ENCODE data around the gene ARMC8. TPM values are rescaled to one million over a fixed set of nuclear protein-coding genes. Genes with fewer than 3 reads are reported as not detected.

Gene ARMC8
- polyA plus RNA-seq, 1 donor from 2014 or later, result 90.6 TPM

DNA sequence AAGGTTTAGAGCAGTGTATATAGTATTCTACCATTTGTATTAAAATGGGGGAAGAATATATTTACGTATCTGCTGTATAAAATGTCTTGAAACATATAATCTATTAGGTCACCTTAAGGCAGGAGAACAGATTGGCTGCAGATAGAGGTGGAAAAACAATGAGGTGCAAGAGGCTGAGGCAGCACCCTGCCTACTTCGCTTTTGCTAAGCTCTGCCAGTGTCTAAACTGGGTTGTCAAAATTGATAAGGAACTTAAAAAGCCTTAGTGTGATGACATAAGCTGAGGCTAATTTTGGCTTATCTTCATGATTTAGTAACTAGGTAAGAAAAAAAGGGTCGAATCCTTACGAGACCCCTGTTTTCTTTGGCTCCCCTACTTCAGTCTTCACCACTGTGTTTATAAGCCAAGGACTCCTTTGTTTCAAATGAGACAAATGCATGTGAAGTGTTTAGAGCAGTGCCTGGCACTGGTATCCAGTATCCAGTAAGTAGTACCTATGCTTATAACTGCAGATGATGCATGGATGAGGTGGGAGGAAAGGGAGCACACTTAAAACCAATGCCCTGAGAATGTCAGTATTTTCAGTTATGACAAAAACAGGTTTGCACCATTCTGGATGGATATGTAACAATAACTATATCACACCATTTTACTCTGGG is 45.7 kb downstream of the ARMC8 start:
- Histone ChIP-seq H3K79me2 (replicated peaks; ENCODE audit: insufficient read depth, low read length) (no peaks in the 10 kb centered on the region), H3K9ac (ENCODE audit: low read length) (no peak overlapping the region), H3K27me3 (ENCODE audit: insufficient read depth, low read depth, low read length) (no peaks in the 10 kb centered on the region), H3K9me2 (ENCODE audit: insufficient read depth, low read length) (no peaks in the 10 kb centered on the region), H3K27ac (ENCODE audit: low read length) (no peak overlapping the region), H4K20me1 (ENCODE audit: insufficient read depth) (no peaks in the 10 kb centered on the region), H3K4me3 (ENCODE audit: low read length) (no peak overlapping the region), H3K4me2 (ENCODE audit: low read length) (no peak overlapping the region), H3K36me3 (ENCODE audit: insufficient read depth, low read length) (peaks cover 6% of the 10 kb centered on the region), H3F3A (ENCODE audit: insufficient read depth, low read length, poor library complexity, severe bottlenecking) (no peaks in the 10 kb centered on the region), H2AFZ (ENCODE audit: low read depth, low read length) (no peak overlapping the region), H3K9me3 (ENCODE audit: low read length) (no peaks in the 10 kb centered on the region)
- TF ChIP-seq SMC3 (conservative IDR thresholded peaks at IDR 0.05; ENCODE audit: poor library complexity) (no peak), EP300 (conservative IDR thresholded peaks at IDR 0.05; ENCODE audit: poor library complexity, severe bottlenecking) (no peak), REST (IDR thresholded peaks at IDR 0.05; ENCODE audit: borderline replicate concordance) (no peak), TAF1 (IDR thresholded peaks at IDR 0.05; ENCODE audit: low read depth) (no peak), EZH2 (IDR thresholded peaks at IDR 0.05; ENCODE audit: borderline replicate concordance, insufficient read depth, low read length, poor library complexity, severe bottlenecking) (no peak), POLR2AphosphoS5 (IDR thresholded peaks at IDR 0.05) (no peak), MXI1 (conservative IDR thresholded peaks at IDR 0.05; ENCODE audit: poor library complexity, severe bottlenecking) (no peak), RAD21 (conservative IDR thresholded peaks at IDR 0.05) (no peak), CTCF (IDR thresholded peaks at IDR 0.05; ENCODE audit: poor library complexity, severe bottlenecking) (no peak)

GRCh38 chr3:138234401-138235179 is 47.5 kb downstream of the ARMC8 start:
- Histone ChIP-seq H3K9me2 (ENCODE audit: insufficient read depth, low read length) (no peaks in the 10 kb centered on the region), H3K27me3 (ENCODE audit: insufficient read depth, low read depth, low read length) (no peaks in the 10 kb centered on the region), H3K4me2 (ENCODE audit: low read length) (no peak overlapping the region), H3K27ac (ENCODE audit: low read length) (no peak overlapping the region), H3K79me2 (replicated peaks; ENCODE audit: insufficient read depth, low read length) (no peaks in the 10 kb centered on the region), H3K36me3 (ENCODE audit: insufficient read depth, low read length) (peaks cover 6% of the 10 kb centered on the region), H2AFZ (ENCODE audit: low read depth, low read length) (no peak overlapping the region), H3F3A (ENCODE audit: insufficient read depth, low read length, poor library complexity, severe bottlenecking) (no peaks in the 10 kb centered on the region), H4K20me1 (ENCODE audit: insufficient read depth) (no peaks in the 10 kb centered on the region), H3K9me3 (ENCODE audit: low read length) (no peaks in the 10 kb centered on the region), H3K4me3 (ENCODE audit: low read length) (no peak overlapping the region), H3K9ac (ENCODE audit: low read length) (no peak overlapping the region)
- TF ChIP-seq EZH2 (IDR thresholded peaks at IDR 0.05; ENCODE audit: borderline replicate concordance, insufficient read depth, low read length, poor library complexity, severe bottlenecking) (no peak), EP300 (conservative IDR thresholded peaks at IDR 0.05; ENCODE audit: poor library complexity, severe bottlenecking) (no peak), CTCF (IDR thresholded peaks at IDR 0.05; ENCODE audit: poor library complexity, severe bottlenecking) (no peak), TAF1 (IDR thresholded peaks at IDR 0.05; ENCODE audit: low read depth) (no peak), REST (IDR thresholded peaks at IDR 0.05; ENCODE audit: borderline replicate concordance) (no peak), MXI1 (conservative IDR thresholded peaks at IDR 0.05; ENCODE audit: poor library complexity, severe bottlenecking) (no peak), RAD21 (conservative IDR thresholded peaks at IDR 0.05) (no peak), SMC3 (conservative IDR thresholded peaks at IDR 0.05; ENCODE audit: poor library complexity) (no peak), POLR2AphosphoS5 (IDR thresholded peaks at IDR 0.05) (no peak)
